Mesendoderm (in vitro differentiated cells): ENCODE data around the gene SULT1A2.
A peak's percentile ranks its signal among the peaks of the same experiment; 100 is the strongest.

ENCODE experiments used
- DNase-seq: peaks from one replicate; pipeline ENCODE4 v3.0.0; 2013
- H2AK5ac ChIP-seq: 2 replicates; pipeline ENCODE4 v1.6.1; 2013; ENCODE audit warnings: low read length, inconsistent platforms
- H2BK120ac ChIP-seq: 2 replicates; pipeline ENCODE4 v1.6.1; 2013; ENCODE audit warnings: low read depth, mild to moderate bottlenecking, low read length, moderate library complexity, mixed read lengths
- H2BK15ac ChIP-seq: replicated peaks from 2 replicates; pipeline ENCODE4 v1.6.1; 2013; ENCODE audit warnings: low read depth, mild to moderate bottlenecking, moderate library complexity
- H2BK5ac ChIP-seq: 2 replicates; pipeline ENCODE4 v1.6.1; 2013; ENCODE audit warnings: low read length, inconsistent platforms
- H3K18ac ChIP-seq: 2 replicates; pipeline ENCODE4 v1.6.1; 2013; ENCODE audit warnings: mild to moderate bottlenecking, low read length, mixed read lengths
- H3K23ac ChIP-seq: one replicate; pipeline ENCODE4 v1.6.1; 2013; ENCODE audit warnings: low read length
- H3K27ac ChIP-seq: 2 replicates; pipeline ENCODE4 v1.5.1; 2013; ENCODE audit warnings: low read depth, mild to moderate bottlenecking, inconsistent platforms, low read length, moderate library complexity
- H3K27me3 ChIP-seq: 2 replicates; pipeline ENCODE4 v1.6.1; 2013; ENCODE audit warnings: low read length, control low read depth, mild to moderate bottlenecking, inconsistent platforms; ENCODE audit not compliant: insufficient read depth, poor library complexity
- H3K36me3 ChIP-seq: 2 replicates; pipeline ENCODE4 v1.6.1; 2013; ENCODE audit warnings: low read length, inconsistent platforms; ENCODE audit not compliant: control insufficient read depth, insufficient read depth
- H3K4ac ChIP-seq: one replicate; pipeline ENCODE4 v1.6.1; 2013; ENCODE audit warnings: low read depth, mild to moderate bottlenecking, low read length, moderate library complexity
- H3K4me1 ChIP-seq: 2 replicates; pipeline ENCODE4 v1.6.1; 2013; ENCODE audit warnings: low read depth, low read length, inconsistent platforms; ENCODE audit not compliant: control insufficient read depth
- H3K4me2 ChIP-seq: 2 replicates; pipeline ENCODE4 v1.6.1; 2013; ENCODE audit warnings: low read length
- H3K4me3 ChIP-seq: 2 replicates; pipeline ENCODE4 v1.5.1; 2013; ENCODE audit warnings: mild to moderate bottlenecking, low read length
- H3K56ac ChIP-seq: one replicate; pipeline ENCODE4 v1.6.1; 2013; ENCODE audit warnings: low read length
- H3K79me1 ChIP-seq: 2 replicates; pipeline ENCODE4 v1.6.1; 2013; ENCODE audit warnings: low read length, inconsistent platforms
- H3K79me2 ChIP-seq: 2 replicates; pipeline ENCODE4 v1.6.1; 2013; ENCODE audit warnings: mild to moderate bottlenecking, low read length; ENCODE audit not compliant: control insufficient read depth, insufficient read depth
- H3K9ac ChIP-seq: 2 replicates; pipeline ENCODE4 v1.6.1; 2013; ENCODE audit warnings: low read length, inconsistent platforms
- H4K5ac ChIP-seq: one replicate; pipeline ENCODE4 v1.6.1; 2013; ENCODE audit warnings: low read length
- H4K8ac ChIP-seq: one replicate; pipeline ENCODE4 v1.6.1; 2013; ENCODE audit warnings: low read depth, mild to moderate bottlenecking, control low read depth, low read length, moderate library complexity
- WGBS: extraction: QIAGEN DNeasy Blood & Tissue Kit; methylation state at CpG from one replicate; pipeline ENCODE4 v1.1.7; 2013; ENCODE audit warnings: low lambda C conversion rate, missing lambda C conversion rate; ENCODE audit not compliant: insufficient coverage; ENCODE audit errors: extremely low coverage; 5-methylcytosine and 5-hydroxymethylcytosine counted together

Gene SULT1A2

DNA sequence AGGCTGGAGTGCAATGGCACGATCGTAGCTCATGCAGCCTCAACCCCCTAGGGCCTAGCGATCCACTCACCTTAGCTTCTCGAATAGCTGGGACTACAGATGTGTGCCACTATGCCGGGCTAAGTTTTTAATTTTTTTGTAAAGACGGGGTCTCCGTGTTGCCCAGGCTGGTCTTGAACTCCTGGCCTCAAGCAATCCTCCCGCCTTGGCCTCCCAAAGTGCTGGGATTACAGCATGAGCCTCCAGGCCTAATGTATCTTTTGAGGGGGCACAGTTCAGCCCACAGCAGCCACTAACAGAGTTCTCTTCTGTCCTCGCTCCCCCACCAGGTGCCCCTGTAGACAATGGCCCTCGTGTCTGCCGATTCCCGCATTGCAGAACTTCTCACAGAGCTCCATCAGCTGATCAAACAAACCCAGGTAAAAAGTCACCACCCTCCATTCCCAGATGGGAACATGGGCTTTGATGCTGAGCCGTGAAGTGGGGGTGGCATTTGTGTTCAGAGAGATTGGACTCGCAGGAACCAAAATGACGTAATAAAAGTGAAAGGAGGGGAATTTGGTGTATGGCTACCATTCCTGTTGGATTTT, 16.0 kb downstream of the SULT1A2 start:
- Histone ChIP-seq H3K4ac (no peak overlapping the region), H3K79me2 (no peaks in the 10 kb centered on the region), H3K27ac (no peak overlapping the region), H3K27me3 (no peaks in the 10 kb centered on the region), H4K5ac (no peak overlapping the region), H3K4me1 (no peaks in the 10 kb centered on the region), H3K23ac (no peak overlapping the region), H2BK5ac (no peak overlapping the region), H3K4me3 (no peak overlapping the region), H3K4me2 (no peak overlapping the region), H2BK15ac (no peak overlapping the region), H3K56ac (no peak overlapping the region), H3K79me1 (no peaks in the 10 kb centered on the region), H4K8ac (no peak overlapping the region), H3K18ac (no peak overlapping the region), H3K36me3 (no peaks in the 10 kb centered on the region), H2BK120ac (no peak overlapping the region), H2AK5ac (no peak overlapping the region), H3K9ac (no peak overlapping the region)
- no CpG with 5 or more reads among the region's 15 CpGs for WGBS
- DNase-seq, result no peak

DNA sequence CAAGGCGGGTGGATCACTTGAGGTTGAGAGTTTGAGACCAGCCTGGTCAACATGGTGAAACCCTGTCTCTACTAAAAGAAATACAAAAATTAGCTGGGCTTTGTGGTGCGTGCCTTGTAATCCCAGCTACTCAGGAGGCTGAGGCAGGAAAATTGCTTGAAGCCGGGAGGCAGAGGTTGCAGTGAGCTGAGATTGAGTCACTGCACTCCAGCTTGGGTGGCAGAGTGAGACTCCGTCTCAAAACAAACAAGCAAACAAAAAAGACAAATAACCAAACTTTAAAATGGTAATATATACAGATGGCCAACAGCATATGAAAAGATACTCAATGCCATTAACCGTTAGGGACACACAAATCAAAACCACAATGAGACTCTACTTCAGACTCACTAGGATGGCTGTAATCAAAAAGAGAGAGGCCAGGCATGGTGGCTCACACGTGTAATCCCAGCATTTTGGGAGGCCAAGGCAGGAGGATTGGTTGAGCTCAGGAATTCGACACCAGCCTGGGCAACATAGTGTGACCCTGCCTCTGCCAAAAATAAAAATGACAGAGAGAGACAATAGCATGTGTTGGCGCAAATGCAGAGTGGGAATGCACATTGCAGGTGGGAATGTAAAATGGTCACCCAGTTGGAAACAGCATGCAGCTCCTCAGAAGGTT, 21.3 kb downstream of the SULT1A2 start:
- Histone ChIP-seq H4K5ac (no peak overlapping the region), H3K27ac (no peak overlapping the region), H3K23ac (no peak overlapping the region), H2AK5ac (no peak overlapping the region), H3K79me1 (no peaks in the 10 kb centered on the region), H3K27me3 (no peaks in the 10 kb centered on the region), H2BK120ac (no peak overlapping the region), H3K36me3 (no peaks in the 10 kb centered on the region), H2BK15ac (no peak overlapping the region), H3K4me3 (no peak overlapping the region), H3K4ac (no peak overlapping the region), H3K9ac (no peak overlapping the region), H4K8ac (no peak overlapping the region), H2BK5ac (no peak overlapping the region), H3K79me2 (no peaks in the 10 kb centered on the region), H3K4me1 (peaks cover 9% of the 10 kb centered on the region), H3K18ac (no peak overlapping the region), H3K4me2 (no peak overlapping the region), H3K56ac (no peak overlapping the region)
- no CpG with 5 or more reads among the region's 8 CpGs for WGBS
- DNase-seq, result no peak

DNA sequence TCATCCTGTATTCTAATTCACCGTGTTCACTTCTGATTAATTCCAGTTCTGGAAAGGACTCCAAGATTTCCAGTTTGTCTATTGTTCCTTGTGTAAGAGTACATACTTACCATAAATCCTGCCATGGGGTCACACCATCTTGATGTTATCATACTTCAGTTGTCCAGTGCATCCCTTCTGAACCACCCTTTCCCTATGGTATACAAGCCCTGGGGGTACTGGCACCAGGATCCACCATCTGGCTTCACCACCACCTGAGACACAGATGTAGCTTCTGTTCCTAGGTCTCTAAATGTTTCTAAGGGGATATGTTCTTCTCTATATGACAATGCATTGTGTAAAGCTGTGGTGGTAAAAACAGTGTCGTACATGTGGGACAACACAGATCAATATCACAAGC, 21.9 kb downstream of the SULT1A2 start:
- no peak overlapping the region for H3K4me2 ChIP-seq
- H2BK120ac ChIP-seq, result no peak overlapping the region
- H3K36me3 ChIP-seq, result no peaks in the 10 kb centered on the region
- no peak overlapping the region for H3K27ac ChIP-seq
- H4K5ac ChIP-seq, result no peak overlapping the region
- no peak overlapping the region for H3K4me3 ChIP-seq
- no peak overlapping the region for H3K23ac ChIP-seq
- H3K27me3 ChIP-seq, result no peaks in the 10 kb centered on the region
- no peak overlapping the region for H3K56ac ChIP-seq
- no peak overlapping the region for H2AK5ac ChIP-seq
- WGBS, result no CpG with 5 or more reads among the region's 2 CpGs
- H3K9ac ChIP-seq, result no peak overlapping the region
- H3K79me1 ChIP-seq, result peaks cover under 1% of the 10 kb centered on the region
- no peak overlapping the region for H4K8ac ChIP-seq
- no peaks in the 10 kb centered on the region for H3K79me2 ChIP-seq
- H3K18ac ChIP-seq, result no peak overlapping the region
- no peak overlapping the region for H3K4ac ChIP-seq
- H2BK15ac ChIP-seq, result no peak overlapping the region
- H3K4me1 ChIP-seq, result peaks cover 9% of the 10 kb centered on the region
- no peak for DNase-seq
- H2BK5ac ChIP-seq, result no peak overlapping the region

DNA sequence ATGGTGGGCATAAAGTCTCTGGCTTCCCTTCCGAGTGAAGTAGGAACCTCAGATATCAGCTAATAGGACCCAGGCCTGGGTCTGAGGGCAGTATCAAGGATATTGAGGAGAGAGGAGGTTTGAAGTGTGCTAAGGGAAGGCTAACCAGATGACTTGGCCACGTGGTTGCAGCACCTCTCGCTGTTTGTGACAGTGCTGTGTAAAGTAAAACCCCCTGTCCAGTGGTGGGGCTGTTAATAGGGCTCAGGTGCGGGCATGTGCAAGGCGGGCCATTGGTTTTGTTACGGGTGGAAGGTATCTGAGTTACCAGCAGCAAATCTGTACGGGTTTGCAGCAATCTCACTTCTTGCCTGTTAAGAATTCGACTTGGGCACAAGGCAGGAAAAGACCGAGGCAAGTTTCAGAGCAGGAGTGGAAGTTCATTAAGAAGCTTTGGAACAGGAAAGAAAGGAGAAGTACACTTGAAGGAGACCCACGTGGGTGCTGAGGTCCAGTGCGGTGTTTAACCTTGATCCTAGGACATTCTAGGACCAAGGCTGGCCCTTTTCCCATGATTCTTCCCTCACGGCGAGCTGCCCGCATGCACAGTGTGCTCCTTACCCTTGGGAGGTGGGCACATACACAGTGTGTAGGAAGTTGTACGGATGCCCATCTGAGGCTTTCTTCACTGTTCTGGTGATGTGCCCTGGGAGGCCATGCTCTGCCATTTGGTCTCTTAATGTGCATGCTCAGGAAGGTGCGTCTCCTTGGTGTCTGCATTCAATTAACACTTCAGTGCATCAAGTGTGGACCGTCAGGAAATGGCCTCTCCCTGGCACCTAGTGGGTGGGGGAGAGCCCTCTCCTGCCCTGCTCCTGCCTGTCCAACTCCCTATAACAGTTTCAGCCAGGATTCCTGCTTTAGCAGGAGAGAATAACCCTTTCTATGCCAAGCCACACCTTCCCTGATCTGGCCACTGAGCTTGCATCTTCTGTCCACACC, 22.8 kb downstream of the SULT1A2 start:
- Histone ChIP-seq H2BK120ac (no peak overlapping the region), H3K4me1 (peaks cover 9% of the 10 kb centered on the region), H3K36me3 (no peaks in the 10 kb centered on the region), H2BK15ac (no peak overlapping the region), H3K23ac (no peak overlapping the region), H3K27ac (no peak overlapping the region), H2AK5ac (no peak overlapping the region), H3K4me2 (no peak overlapping the region), H3K79me2 (no peaks in the 10 kb centered on the region), H3K18ac (no peak overlapping the region), H3K9ac (no peak overlapping the region), H2BK5ac (no peak overlapping the region), H4K8ac (no peak overlapping the region), H3K79me1 (peaks cover 2% of the 10 kb centered on the region), H3K56ac (no peak overlapping the region), H3K4ac (no peak overlapping the region), H3K4me3 (no peak overlapping the region), H3K27me3 (no peaks in the 10 kb centered on the region), H4K5ac (no peak overlapping the region)
- no CpG with 5 or more reads among the region's 17 CpGs for WGBS
- DNase-seq, result no peak

DNA sequence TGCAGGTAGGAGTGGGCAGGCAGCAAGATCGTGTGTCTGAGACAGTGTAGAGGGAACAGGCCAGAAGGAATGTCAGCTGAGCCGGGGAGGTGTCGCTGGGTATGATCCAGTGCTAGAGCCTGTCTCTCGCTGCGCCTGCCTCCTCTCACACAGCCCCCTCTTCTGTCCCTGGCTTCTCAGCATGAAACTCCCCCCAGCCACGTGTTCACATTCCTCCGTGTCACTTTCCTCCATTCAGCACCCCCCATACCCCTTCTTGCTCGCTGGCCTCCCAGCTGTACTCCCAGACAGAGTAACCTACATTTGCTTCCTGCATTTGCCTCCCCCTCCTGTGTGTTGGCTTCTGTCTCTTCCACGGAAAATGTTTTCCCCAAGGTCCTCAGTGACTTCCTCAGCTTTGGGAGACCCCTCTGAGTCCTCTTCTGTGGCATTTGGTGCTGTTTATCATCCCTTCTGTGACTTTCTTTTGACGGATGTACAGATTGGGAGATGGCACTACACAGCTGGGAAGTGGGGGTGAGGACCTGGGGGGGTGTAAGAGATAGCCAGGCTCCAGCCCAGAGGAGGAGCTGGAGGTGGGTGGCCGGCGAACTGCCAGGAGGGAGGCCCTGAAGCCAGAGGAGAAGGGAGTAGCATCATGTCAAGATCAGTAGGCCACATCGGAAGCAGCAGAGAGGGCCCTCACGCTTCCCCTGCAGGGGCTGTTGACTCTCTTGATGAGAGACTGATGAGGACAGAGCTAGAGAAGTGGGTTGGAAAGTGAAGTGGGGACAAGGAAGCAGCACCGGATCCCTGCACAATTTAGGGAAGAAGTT, 23.9 kb downstream of the SULT1A2 start:
- H2BK15ac ChIP-seq, result no peak overlapping the region
- no peak overlapping the region for H4K8ac ChIP-seq
- no peaks in the 10 kb centered on the region for H3K36me3 ChIP-seq
- no peak overlapping the region for H3K4ac ChIP-seq
- no peak overlapping the region for H2BK5ac ChIP-seq
- peak; percentile 69 for DNase-seq
- H3K4me3 ChIP-seq, result no peak overlapping the region
- no peaks in the 10 kb centered on the region for H3K79me2 ChIP-seq
- peaks cover 9% of the 10 kb centered on the region for H3K4me1 ChIP-seq
- WGBS, result no CpG with 5 or more reads among the region's 15 CpGs
- H2BK120ac ChIP-seq, result no peak overlapping the region
- H2AK5ac ChIP-seq, result no peak overlapping the region
- H3K18ac ChIP-seq, result no peak overlapping the region
- peak overlapping the region; percentile 89 for H3K23ac ChIP-seq
- H3K27me3 ChIP-seq, result no peaks in the 10 kb centered on the region
- H3K79me1 ChIP-seq, result peaks cover 2% of the 10 kb centered on the region
- peak overlapping the region; percentile 24 for H3K9ac ChIP-seq
- no peak overlapping the region for H3K4me2 ChIP-seq
- no peak overlapping the region for H3K27ac ChIP-seq
- H3K56ac ChIP-seq, result peak overlapping the region; percentile 80
- no peak overlapping the region for H4K5ac ChIP-seq
